NOMO-1 (cell line): ENCODE measurements around the gene ARHGEF7.
"Not testable (repeated sequence)": the region's sequence is repeated elsewhere in the genome, so short reads cannot be mapped to it uniquely, and the experiment has no call there.

Source experiments
- DNase-seq, 2 experiments: peaks; one replicate each; lab custom pipeline; 2025; ENCODE audit not compliant: unreplicated experiment in 2 of 2; lab: John Stamatoyannopoulos, UW

Gene ARHGEF7

GRCh38 chr13:111187960-111188541 lies 72.9 kb downstream of the ARHGEF7 start:
- no peak for DNase-seq

GRCh38 chr13:111189064-111189505 lies 74.0 kb downstream of the ARHGEF7 start:
- not testable (repeated sequence) for DNase-seq

- DNase-seq = not testable (repeated sequence)
Measured at GRCh38 chr13:111189516-111189915, 74.4 kb downstream of the ARHGEF7 start.

- peak; percentile 21 to 24 for DNase-seq
Measured at GRCh38 chr13:111193223-111193622, 78.1 kb downstream of the ARHGEF7 start.

GRCh38 chr13:111194651-111195050 lies 79.5 kb downstream of the ARHGEF7 start:
- DNase-seq = not testable (repeated sequence)

GRCh38 chr13:111198732-111199378 lies 83.7 kb downstream of the ARHGEF7 start:
- not testable (repeated sequence) for DNase-seq

GRCh38 chr13:111201304-111201940 lies 86.3 kb downstream of the ARHGEF7 start:
- DNase-seq = no peak

GRCh38 chr13:111202156-111202621 lies 87.1 kb downstream of the ARHGEF7 start:
- DNase-seq = no peak

- DNase-seq = no peak
Measured at GRCh38 chr13:111202745-111203144, 87.6 kb downstream of the ARHGEF7 start.

GRCh38 chr13:111203736-111204389 lies 88.8 kb downstream of the ARHGEF7 start:
- DNase-seq = no peak

- peak; percentile 1 for DNase-seq
Measured at GRCh38 chr13:111204438-111205177, 89.5 kb downstream of the ARHGEF7 start.

GRCh38 chr13:111206148-111206547 lies 91.0 kb downstream of the ARHGEF7 start:
- DNase-seq = no peak

GRCh38 chr13:111209613-111210012 lies 94.5 kb downstream of the ARHGEF7 start:
- DNase-seq = no peak

- DNase-seq = no peak
Measured at GRCh38 chr13:111210091-111210490, 95.0 kb downstream of the ARHGEF7 start.

- DNase-seq = no peak
Measured at GRCh38 chr13:111210544-111211469, 95.7 kb downstream of the ARHGEF7 start.

- DNase-seq = no peak
Measured at GRCh38 chr13:111211789-111212516, 96.8 kb downstream of the ARHGEF7 start.

- no peak for DNase-seq
Measured at GRCh38 chr13:111212517-111212873, 97.4 kb downstream of the ARHGEF7 start.

- DNase-seq = peak; percentile 62 to 87
Measured at GRCh38 chr13:111213964-111214726, 99.0 kb downstream of the ARHGEF7 start.
